ENCODE data around the gene RPTOR.
"Not testable (repeated sequence)": the region's sequence is repeated elsewhere in the genome, so short reads cannot be mapped to it uniquely, and the experiment has no call there.

The RPTOR gene

GRCh38 chr17:80799538-80800480, 255.2 kb downstream of the RPTOR start:
- DNase-seq (ENCODE audit: low spot score), result no peak

- DNase-seq (ENCODE audit: low spot score), result no peak
Measured at GRCh38 chr17:80800481-80801391, 256.1 kb downstream of the RPTOR start.

GRCh38 chr17:80802626-80803450, 258.2 kb downstream of the RPTOR start:
- no peak for DNase-seq (ENCODE audit: low spot score)

DNA sequence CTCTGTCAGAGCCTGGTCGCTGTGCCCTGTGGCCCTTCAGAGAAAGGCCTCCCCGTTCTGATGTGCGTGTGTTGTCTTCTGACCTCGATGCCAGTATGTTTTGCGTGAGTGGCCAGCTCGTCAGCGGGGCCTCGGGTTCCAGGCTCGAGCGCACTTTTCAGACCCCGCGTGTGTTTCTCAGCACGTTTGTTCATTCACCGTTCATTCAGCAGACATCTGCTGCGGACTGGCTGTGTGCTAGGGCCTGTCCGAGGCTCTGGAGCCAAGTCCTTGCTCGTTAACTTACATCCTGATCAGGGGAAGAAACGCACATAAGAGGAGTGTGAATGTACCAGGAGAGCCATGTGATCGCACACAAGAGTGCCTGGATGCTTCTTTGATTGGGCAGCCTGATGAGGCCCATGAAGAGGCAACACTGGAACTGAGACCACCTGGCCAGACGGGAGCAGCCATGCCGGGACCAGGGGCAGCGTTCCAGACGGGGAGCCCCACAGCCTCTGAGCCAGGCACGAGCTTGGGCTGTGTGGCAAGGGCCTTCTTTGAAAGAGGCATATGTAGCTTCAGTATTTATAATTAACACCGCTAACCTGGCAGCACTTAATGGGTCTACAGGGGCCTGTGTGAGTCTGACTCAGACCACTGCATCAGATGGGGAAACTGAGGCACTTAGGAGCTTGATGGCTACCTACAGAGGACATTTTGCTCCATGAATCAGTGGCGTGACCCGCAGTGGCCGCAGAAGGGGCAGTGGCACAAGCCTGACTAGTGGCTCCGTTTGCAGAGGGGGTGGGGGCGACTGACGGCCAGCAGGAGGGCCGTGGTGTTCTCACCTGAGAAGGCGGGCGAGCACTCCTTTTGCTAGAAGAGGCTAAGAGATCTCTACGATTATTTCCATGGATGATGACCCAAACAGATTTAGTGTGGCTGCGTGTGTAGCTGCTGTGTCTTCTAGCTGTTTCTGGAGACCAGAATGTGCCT, 259.1 kb downstream of the RPTOR start:
- DNase-seq (ENCODE audit: low spot score), result no peak

- DNase-seq (ENCODE audit: low spot score), result no peak
Measured at GRCh38 chr17:80804466-80804865, 259.8 kb downstream of the RPTOR start.

DNA sequence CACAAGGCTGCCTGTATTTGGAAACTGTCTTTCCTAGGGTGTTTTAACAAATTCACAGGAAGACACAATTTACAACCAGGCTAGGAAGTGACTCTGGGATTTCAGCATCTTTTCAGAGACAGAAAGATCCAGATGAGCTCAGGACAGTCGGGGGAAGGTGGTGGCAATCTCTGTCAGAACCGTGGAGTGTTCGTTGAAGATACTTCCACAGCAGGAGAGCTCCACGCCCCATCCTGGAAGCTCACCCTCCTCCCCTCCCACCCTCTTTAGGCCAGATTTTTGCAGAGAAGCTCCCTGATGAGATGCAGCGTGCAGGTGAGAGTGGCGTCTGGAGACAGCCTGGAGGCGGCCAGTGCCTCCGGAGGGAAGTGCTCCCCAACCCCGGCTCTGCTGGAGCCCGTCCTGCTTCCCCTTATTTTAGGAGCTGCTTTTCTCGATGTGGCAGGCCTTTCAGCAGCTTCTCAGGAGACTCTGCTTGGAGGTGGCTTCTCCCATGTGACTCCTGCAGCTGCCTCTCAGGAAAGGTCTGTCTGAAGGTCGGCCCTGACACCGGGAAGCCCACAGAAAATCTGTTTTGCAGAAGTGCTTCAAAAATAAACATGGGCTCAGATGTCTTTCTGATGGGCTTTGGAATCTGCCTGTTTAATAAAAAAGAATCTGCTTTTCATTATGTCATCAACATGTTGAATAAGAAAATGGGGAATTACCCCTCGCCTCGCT, 260.6 kb downstream of the RPTOR start:
- no peak for DNase-seq (ENCODE audit: low spot score)

DNA sequence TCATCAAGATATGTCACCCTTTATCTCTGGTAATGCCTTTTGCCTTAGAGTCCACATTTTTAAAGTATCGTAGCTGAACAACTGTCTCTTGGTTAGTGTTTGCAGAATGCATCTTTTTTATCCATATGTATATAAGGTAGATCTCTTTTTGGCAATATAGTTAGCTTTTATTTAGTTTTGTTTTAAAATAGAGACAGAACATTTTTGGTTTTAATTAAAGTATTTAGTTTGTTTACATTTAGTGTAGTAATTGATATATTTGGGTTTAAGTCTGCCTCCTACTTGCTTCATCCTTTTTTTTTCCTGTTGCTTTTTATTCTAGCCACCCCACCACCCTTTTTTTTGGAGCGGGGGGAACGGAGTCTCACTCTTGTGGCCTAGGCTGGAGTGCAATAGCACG, 262.4 kb downstream of the RPTOR start:
- no peak for DNase-seq (ENCODE audit: low spot score)

DNA sequence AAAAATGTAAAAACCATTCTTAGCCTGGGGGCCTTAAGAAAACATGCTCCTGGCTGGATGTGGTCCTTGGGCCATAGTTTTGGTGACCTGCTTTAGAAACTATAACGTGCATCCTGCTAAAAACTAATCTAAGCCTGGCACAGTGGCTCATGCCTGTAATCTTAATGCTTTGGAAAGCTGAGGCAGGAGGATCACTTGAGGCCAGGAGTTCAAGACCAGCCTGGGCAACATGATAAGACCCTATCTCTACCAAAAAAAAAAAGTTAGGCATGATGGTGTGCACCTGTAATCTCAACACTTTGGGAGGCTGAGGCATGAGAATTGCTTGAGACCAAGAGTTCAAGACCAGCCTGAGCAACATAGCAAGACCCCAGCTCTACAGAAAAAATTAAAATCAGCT, 263.2 kb downstream of the RPTOR start:
- DNase-seq (ENCODE audit: low spot score), result no peak

GRCh38 chr17:80811181-80812105, 266.8 kb downstream of the RPTOR start:
- no peak for DNase-seq (ENCODE audit: low spot score)

- DNase-seq (ENCODE audit: low spot score), result no peak
Measured at GRCh38 chr17:80812362-80813088, 267.9 kb downstream of the RPTOR start.

- DNase-seq (ENCODE audit: low spot score), result no peak
Measured at GRCh38 chr17:80813318-80813717, 268.7 kb downstream of the RPTOR start.

DNA sequence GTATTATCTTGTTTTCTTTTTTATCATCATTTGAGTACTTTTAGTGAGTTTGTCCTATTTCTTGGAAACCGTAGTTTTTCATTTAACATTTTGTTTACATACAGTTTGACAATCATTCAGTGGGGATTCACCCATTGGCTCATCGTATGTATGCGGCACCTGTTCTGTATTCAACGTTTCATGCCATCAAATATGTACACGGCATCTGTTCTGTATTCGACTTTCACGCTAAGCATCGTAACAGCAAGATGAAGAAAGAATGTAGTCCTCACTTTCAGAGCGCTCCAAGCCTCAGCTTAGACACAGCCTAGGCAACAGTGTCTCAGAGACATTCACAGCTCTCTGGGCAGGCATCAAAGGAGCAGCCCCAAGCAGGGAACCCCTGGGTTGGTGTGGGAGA, 269.9 kb downstream of the RPTOR start:
- no peak for DNase-seq (ENCODE audit: low spot score)

GRCh38 chr17:80815151-80815681, 270.6 kb downstream of the RPTOR start:
- no peak for DNase-seq (ENCODE audit: low spot score)

DNA sequence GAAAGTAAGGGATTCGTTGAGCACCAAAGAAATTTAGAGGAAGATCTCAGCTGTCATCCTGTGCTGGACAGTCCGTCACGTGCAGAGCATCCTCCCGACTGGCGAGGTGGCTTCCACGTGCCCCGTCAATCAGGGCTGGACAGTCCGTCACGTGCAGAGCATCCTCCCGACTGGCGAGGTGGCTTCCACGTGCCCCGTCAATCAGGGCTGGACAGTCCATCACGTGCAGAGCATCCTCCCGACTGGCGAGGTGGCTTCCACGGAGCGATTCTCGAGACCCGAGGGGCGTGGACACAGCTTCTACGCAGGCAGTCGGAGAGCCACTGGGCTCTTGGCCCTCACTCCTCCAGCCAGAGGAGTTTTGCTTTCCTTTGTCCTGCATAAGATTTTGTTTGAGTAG, 271.1 kb downstream of the RPTOR start:
- not testable (repeated sequence) for DNase-seq (ENCODE audit: low spot score)

DNA sequence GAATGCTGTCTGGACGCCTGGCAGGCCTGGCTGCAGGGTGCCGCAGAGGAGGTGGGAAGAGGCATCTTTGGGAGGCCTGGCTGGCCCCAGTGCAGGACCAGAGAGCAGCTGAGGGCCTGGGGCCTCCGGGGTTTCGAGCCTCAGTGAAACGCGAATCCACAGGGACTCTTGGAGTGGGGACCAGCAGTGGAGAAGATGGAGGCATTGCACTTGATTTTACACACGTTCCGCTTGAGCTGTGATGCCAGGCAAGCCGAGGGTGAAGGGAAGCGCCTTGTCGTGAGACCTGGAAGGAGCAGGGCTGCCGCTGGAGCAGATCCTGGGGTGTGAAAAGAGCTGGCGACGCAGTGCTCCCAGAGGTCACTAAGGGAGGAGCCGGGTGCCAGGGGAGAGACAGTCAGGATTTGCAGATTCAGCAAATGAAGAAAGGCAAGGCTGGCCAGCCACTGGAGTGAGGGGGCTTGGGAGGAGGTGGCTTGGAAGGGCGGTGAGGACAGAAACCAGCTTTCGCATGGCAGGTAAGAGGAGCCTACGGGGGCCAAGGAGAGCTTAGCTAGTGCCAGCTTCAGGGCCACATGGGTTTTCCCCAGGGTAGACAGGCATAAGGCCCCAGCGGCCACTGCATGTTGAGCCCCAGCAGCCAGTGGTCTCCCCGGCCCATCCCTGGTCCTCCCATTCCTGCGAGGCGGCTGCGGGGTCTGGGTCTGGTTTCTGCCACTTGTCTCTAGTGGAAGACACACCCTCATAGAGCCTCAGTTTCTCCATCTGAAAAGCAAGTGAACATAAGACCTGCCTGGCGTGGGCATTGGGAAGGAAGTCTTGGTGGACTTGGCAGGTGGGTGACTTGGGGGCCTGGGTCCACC, 271.8 kb downstream of the RPTOR start:
- DNase-seq (ENCODE audit: low spot score), result no peak

GRCh38 chr17:80817321-80817845, 272.7 kb downstream of the RPTOR start:
- no peak for DNase-seq (ENCODE audit: low spot score)

DNA sequence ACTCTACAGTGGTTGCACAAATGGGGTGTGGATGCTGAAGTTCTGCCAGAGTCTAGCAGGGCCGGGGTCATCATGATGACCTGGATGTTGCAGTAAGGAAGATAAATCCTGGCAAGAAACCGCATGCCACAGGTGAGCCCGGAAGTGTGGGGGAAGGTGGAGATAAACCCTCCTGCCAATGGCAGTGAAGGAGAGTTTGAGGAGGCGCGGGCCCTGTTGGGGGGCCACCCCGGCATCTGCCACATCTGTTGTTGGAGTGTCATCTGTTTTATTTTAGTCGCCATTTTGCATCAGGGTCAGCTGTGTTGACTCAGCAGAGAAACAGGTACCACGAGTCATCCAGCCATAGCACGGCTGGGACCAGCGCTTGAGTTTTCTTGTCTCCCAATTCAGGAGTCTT, 273.2 kb downstream of the RPTOR start:
- DNase-seq (ENCODE audit: low spot score), result no peak
